Activated CD4-positive, alpha-beta T cell treated with anti-CD3 and anti-CD28 coated beads for 24 hours (primary cell): ENCODE results near the gene SLC9A5.

Experiments used
- DNase-seq, 2 donors: peaks; one replicate each; pipeline ENCODE4 v3.0.0-alpha.2; 2020; ENCODE audit warnings: low read depth in 2 of 2

SLC9A5 gene, protein sequence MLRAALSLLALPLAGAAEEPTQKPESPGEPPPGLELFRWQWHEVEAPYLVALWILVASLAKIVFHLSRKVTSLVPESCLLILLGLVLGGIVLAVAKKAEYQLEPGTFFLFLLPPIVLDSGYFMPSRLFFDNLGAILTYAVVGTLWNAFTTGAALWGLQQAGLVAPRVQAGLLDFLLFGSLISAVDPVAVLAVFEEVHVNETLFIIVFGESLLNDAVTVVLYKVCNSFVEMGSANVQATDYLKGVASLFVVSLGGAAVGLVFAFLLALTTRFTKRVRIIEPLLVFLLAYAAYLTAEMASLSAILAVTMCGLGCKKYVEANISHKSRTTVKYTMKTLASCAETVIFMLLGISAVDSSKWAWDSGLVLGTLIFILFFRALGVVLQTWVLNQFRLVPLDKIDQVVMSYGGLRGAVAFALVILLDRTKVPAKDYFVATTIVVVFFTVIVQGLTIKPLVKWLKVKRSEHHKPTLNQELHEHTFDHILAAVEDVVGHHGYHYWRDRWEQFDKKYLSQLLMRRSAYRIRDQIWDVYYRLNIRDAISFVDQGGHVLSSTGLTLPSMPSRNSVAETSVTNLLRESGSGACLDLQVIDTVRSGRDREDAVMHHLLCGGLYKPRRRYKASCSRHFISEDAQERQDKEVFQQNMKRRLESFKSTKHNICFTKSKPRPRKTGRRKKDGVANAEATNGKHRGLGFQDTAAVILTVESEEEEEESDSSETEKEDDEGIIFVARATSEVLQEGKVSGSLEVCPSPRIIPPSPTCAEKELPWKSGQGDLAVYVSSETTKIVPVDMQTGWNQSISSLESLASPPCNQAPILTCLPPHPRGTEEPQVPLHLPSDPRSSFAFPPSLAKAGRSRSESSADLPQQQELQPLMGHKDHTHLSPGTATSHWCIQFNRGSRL

DNA sequence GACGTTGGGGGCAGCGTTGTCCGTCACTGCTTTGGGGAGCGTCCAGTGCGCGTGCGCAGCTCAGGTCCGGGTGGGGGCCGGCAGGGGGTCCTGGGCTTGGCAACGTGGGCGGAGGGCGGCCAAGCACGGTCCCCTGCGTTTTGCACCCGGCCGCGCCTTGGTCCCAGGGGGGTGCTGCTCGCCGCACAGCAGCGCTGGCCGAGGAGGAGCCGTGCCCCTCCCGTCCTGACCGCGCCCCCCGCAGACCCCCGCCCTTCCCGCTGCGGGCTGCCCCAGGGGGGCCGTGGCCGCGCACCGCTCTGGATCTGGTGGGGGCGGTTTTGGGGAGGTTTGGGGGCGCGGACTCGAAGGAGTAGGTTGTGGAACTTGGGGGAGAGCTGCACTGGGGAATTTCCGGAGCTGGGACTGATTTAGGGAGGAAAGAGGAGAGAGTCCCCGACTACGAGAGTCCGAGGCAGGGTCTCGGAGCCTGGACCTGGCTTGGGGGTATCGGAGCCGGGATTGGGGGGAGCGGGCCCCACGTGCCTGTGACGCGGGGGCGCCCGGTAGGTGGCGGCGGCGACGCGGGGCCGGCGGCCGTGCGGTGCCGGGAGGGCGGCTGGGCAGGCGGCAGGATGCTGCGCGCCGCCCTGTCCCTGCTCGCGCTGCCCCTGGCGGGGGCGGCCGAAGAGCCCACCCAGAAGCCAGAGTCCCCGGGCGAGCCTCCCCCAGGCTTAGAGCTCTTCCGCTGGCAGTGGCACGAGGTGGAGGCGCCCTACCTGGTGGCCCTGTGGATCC, at the start of gene SLC9A5:
TSS of gene SLC9A5 (plus strand) at position 579 of the 777 bp plus-strand sequence. CDS start at position 615, 36 bp downstream.
- DNase-seq: no peak

DNA sequence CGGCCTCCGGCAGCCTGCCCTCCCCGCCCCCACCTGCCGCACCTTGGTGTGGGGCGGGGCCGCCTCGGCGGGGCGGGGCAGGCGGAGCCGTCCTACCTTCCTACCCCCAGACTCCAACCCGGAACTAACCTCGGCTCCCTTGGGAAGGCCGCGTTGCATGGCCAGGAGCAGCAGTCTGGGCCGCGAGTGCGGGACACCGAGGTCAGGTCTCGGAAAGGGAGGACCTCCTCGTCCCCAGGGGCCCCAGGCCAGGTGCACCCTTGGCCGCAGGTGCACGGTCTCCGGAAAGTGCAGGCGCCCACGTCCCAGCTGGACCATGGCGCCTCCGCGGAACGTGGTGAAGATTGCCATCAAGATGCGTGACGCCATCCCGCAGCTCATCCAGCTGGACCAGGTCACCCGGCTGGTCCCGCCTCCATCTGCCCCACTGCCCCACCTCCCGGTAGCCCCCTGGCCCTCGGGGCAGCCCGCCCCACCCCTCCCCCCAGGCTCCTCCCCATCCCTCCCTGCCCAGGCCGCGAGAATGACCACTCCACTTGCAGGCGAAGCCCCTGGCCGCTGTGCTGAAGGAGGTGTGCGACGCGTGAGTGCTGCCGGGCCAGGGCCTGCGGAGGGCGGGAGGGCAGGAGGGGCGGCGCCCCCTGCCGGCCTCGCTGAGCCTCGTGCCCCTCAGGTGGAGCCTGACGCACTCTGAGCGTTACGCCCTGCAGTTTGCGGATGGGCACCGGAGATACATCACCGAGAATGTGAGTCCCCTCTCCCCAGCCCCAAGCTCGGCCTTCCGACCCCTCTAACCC, 49.6 kb upstream of the SLC9A5 start, which contains the start of gene ELMO3:
TSS of gene ELMO3 (plus strand) at position 121 of the 797 bp plus-strand sequence. CDS start at position 317, 196 bp downstream.
- DNase-seq: no peak

DNA sequence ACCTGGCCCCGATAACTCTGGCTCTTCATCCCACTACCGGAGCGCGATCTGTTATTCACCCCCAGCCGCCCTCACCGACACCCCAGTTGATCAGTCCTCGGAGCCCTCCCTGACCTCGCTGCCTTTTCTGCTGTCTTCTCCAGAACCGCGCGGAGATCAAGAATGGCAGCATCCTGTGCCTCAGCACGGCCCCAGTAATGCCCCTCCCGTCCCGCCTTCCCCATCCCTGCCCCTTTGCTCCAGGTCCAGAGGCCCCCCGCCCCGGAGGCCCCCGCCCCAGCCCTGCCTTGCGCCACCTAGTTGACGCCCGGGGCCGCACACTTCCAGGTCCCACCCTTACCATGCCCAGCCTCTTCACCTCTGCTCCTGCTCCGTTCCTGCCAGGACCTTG, 49.0 kb upstream of the SLC9A5 start:
- DNase-seq: no peak

DNA sequence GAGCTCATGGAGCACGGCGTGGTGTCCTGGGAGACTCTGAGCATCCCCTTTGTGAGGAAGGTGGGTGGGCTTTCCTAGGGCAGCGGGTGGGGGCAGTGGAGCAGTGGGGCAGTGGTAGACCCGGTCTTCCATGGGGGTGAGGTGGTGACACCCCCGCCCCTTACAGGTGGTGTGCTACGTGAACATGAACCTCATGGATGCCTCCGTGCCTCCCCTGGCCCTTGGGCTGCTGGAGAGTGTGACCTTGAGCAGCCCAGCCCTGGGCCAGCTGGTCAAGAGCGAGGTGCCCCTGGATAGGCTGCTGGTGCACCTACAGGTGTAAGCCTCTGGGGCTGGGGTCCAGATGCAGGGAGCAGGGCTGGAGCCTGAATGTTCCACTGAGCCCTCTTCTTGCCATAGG, 48.3 kb upstream of the SLC9A5 start:
- DNase-seq: no peak

DNA sequence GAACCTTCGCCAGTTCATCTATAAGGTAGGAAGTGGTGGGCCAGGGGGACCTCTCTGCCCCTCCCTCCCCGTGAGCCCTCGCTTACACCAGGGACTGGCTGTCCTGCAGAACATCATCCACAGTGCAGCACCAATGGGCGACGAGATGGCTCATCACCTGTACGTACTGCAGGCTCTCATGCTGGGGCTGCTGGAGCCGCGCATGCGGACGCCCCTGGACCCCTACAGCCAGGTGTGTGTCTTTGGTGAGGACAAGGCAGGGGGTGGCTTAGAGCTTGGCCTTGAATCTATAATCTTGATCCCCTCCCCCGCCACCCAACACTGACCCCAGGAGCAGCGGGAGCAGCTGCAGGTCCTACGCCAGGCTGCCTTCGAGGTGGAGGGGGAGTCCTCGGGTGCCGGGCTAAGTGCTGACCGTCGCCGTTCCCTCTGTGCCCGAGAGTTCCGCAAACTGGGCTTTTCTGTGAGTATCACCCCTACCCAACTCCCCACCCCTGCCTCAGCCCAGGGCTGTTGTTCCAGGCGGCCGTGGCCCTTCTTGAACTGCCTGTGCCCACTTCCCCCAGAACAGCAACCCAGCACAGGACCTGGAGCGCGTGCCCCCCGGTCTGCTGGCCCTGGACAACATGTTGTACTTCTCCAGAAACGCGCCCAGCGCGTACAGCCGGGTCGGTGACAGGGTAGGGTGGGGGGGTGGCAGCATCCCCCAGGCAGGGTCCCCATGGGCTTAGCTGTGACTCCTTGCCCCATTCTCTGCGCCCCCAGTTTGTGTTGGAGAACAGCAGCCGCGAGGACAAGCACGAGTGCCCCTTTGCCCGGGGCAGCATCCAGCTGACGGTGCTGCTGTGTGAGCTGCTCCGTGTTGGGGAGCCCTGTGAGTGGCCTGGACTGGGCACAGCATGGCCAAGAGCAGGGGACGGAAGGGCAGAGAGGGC, 47.1 kb upstream of the SLC9A5 start:
- no peak for DNase-seq

DNA sequence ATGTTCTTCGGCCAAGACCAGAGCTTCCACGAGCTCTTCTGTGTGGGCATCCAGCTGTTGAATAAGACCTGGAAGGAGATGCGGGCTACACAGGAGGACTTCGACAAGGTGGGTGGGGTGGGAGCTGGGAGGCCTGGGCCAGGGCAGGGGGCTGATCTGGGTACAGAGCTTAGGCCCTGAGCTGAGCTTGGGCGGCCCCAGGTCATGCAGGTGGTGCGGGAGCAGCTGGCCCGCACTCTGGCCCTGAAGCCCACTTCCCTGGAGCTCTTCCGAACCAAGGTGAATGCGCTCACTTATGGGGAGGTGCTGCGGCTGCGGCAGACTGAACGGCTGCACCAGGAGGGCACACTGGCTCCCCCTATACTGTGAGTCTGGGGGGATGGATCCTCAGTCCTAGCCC, 46.4 kb upstream of the SLC9A5 start:
- no peak for DNase-seq

DNA sequence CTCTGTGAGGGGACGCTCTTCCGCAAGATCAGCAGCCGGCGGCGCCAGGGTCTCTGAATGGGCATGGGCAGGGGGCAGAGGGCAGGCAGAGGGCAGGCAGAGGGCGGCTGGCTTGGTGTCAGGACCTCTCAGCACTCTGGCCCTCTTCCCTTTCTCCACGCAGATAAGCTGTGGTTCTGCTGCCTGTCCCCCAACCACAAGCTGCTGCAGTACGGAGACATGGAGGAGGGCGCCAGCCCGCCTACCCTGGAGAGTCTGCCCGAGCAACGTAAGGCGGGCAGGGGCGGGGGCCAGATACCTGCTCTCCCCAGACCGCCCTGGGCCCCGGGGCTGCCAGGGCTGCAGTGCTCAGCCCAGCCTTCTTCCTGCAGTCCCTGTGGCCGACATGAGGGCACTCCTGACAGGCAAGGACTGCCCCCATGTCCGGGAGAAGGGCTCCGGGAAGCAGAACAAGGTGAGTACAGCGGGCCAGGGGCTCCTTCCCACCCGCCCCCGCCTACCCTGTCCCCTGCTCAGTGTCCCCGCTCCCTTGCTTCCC, 45.8 kb upstream of the SLC9A5 start:
- DNase-seq: no peak

DNA sequence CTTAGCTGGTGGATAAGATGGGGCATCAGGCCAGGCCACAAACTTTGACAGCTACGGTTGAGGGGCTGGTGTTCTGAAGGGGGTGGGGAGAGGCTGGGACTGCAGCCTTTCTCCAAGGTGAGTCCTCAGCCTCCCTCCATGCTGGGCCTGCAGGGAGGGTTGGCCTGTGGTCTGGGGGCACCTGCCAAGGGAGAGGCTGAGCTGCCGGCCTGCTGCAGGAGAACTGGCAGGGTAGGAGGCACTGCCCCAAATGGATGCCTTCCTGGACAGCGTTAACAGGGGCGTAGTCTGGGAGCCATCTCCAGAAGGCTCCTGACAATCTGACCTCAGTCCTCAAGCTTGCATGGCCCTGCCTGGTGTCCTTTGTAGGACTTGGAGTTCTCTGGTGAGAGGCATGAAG, 44.7 kb upstream of the SLC9A5 start:
- DNase-seq: no peak

DNA sequence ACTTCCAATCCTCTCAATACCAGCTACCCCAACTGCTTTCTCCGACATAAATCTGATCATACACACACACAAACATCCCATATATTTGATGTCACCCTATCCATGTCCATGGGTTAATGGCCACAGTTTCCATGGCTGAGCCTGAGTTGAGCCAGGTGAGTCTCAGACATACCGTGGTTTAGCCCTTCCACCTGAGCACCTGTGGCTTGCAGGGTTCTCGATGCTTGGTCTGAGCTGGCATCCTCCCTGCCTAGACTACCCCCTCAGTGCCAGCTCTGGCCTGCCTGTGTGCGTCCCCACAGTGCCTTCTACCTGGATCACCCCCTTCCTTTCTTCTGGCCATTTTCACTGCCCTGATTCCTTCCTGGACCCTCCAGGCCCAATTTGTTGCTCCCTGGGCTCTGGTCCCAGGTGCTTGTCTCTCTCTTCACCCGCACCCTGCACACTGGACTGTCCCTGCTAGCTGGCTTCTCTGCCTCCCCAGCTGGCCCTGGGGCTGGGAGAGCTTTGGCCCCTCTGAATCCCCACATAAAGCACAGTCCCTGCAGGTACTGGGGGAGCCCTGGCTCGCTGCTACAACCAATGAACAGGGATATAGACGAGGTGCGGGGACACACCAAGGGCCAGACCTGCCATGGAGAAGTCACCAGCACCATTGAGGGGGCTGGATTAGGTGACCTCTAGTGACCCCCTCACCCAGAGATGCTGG, 42.5 kb upstream of the SLC9A5 start:
- DNase-seq: no peak

DNA sequence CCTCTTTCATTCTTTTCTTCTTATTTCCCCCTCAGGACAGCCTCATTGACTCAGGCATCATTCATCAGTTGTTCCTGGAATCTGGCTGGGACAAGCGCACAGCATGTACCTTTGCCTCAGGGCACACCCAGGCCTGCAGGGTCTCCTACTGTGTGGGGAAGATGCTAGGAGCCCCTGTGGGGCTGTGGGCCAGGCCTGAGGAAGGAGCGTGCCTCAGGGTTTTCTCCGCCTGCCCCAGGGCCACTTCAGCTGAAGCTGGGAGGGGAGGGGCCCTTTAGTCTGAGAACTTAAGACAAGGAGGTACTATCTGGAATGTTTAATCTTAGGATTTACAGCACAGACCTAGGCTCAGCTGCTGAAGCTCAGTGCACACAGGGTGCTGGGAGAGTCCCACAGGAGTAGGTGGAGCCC, 41.9 kb upstream of the SLC9A5 start:
- no peak for DNase-seq

DNA sequence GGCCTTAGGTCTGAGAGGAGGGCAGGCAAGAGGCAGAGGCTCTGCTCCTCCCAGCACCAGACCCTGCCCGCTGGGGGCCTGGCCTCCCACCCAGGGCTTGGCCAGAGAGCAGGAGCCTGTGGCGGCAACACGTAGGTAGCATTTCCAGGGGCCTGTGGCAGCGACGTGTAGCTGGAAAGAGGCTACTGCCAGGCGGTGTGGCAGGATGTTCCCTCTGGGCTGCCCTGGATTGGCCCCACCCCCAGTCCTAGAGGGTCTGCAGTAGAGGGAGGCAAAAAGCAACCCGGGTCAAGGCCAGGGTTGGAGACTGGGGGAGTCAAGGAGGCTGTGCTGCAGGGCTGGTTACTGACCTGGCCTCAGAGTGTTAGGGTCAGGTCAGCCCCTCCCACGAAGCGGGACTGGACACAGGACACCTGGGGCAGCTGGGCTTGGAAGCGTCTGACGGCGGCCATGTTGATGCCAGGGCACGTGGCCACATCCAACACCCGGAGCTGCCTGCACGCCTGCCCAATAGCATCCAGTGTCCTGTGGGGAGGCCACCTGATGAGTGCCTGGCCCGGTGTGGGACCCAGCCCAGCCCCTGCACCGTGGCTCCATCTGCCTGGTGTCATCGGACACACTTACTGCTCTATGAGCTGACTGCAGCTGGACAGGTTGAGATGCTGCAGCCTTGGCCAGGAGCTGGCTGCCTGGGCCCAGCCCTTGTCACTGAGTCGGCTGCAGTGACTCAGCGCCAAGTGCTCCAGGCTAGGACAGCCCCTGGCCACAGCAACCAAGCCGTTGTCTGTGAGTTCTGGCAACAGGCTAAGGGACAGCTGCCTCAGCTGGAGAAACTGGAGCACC, 41.3 kb upstream of the SLC9A5 start:
- no peak for DNase-seq

DNA sequence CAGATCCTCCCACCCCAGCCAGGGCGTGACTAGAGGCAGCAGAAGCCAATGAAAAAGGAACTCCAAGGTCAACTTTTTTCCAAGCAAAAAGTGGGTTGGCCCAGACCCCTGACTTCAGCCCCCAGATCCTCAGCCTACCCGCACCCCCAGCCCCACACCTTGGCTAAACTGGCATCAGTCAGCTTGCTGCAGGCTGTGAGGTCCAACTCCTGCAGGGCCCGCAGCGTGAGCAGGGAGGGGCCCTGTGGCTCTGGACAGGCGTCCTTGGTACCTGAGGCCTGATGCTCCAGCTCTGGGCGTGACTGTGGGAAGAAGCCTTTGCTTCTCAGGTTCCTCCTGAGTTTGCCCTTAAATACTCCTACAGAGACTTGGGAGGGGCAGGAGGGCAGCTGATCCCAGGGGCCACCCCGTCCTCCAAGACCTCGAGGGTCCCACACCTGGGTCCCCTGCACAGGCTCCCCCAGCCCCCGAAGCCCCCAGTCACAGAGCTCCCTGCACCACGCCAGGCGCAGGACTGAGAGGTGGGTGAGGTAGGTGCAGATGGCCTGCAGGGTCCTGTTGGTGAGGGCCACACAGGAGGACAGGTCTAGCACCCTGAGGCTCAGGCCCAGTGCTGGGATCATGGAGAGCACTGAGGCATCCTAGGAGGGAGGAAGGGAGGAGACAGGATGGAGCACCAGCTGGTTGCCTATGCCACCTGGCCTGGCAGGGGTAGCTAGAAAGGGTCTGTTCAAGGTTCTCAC, 40.5 kb upstream of the SLC9A5 start:
- DNase-seq: no peak

DNA sequence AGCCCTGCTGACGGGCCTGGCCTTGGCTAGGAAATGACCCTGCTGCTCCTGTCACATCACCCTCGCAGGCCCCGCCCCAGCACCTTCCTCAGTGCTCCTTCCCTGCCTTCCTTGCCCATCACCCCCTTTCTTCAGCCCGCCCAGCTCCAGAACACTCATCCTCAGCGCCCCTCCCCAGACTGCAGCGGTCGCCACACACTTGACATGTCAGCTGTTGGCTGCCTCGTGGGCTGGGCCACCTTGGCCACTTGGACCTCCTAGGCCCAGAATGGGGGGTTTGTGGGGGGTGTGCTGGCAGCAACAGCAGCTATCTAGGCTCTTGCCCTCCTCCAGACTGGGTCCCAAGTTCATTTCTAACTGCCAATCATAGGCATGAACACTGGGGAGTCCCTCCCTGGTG, 39.2 kb upstream of the SLC9A5 start:
- no peak for DNase-seq

DNA sequence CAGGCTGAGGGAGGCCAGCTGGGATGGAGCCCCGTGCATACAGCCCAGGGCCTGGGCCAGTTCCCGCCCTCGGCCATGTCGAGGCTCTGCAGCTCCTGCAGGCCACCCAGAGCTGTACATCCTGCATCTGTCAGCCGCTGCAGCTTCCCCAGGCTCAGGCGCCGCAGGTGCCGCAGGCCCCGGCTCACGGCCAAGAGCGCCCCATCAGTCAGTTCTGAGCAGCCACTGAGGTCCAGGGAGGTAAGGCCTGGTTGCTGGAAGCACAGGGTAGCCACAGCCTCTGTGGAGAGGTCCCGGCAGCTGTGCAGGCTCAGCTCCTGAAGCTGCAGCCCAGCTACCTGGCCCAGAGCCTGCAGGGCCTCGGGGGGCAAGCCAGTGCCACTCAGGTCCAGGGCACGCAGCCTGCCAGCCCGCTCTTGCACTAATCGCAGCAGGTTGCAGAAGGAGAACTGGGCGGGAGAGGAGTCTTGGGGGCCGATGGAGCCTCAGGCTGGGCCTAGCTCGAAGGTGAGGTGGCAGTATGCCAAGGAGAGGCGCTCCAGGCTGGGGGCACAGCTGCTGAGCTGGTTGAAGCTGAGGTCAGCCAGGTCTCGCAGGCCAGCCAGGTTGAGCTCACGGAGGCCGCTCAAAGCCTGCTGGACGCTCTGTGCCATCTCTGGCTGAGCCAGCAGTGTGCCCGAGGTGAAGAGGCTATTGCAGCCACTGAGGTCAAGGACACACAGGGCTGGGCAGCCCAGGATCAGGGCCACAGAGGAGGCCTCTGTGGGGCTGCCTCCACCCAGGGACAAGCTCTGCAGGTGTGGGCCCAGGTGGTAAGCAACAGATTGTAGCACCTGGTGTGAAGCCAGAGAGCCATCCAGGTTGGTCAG, 38.5 kb upstream of the SLC9A5 start:
- no peak for DNase-seq

DNA sequence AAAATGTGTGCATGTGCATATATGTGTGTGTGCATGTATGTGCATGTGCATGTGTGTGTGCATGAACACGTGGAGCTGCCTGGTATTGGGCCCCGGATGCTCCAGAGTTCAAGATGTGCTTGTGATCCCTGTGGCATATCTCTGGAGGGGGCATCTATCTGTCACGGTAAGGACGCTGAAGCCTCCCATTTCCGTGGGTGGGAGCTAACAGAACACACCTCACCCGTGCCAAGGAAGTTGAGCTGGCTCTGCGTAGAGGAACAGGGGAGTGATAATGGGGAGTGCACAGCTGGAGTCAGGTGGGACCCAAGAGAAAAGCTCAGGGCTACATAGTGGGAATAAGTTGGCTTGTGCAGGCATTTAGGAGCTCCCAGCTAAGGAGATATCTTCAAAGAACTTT, 37.1 kb upstream of the SLC9A5 start:
- DNase-seq: no peak

DNA sequence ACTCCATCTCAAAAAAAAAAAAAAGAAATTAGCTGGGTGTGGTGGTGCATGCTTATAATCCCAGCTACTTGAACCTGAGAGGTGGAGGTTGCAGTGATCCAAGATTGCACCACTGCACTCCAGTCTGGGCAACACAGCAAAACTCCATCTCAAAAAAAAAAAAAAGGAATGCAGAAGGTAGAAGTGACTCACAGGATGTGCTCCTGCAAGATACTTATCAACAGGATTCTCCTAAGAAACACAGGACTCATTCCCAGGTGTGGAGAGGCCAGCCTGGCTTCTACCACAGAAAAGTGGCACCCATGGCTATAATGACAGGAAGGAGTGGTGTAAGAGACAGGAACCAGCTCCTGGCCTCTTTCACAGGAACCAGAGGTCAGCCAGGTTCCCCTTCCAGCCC, 36.0 kb upstream of the SLC9A5 start:
- DNase-seq: no peak
